Colon (tissue), 2 donors: ENCODE results near the gene CRTC1.
"Not testable (repeated sequence)": the region's sequence is repeated elsewhere in the genome, so short reads cannot be mapped to it uniquely, and the experiment has no call there.

Source experiments
- FAIRE-seq: peaks from 2 replicates; lab custom pipeline; 2012; peaks lifted over from hg19 to GRCh38; lab: Jason Lieb, UNC
- donor health status: control.
- donor health status: control.

Gene CRTC1

GRCh38 chr19:18730885-18731513, 47.5 kb downstream of the CRTC1 start:
- no peak for FAIRE-seq

- FAIRE-seq, result no peak
Measured at GRCh38 chr19:18731562-18732008, 48.1 kb downstream of the CRTC1 start.

- FAIRE-seq, result no peak
Measured at GRCh38 chr19:18733196-18733647, 49.7 kb downstream of the CRTC1 start.

GRCh38 chr19:18733762-18734332, 50.4 kb downstream of the CRTC1 start:
- FAIRE-seq, result not testable (repeated sequence)

GRCh38 chr19:18735324-18735723, 51.8 kb downstream of the CRTC1 start:
- no peak for FAIRE-seq

- FAIRE-seq, result no peak
Measured at GRCh38 chr19:18735752-18736151, 52.3 kb downstream of the CRTC1 start.

- FAIRE-seq, result no peak
Measured at GRCh38 chr19:18736415-18737336, 53.2 kb downstream of the CRTC1 start.

- no peak for FAIRE-seq
Measured at GRCh38 chr19:18737337-18737953, 54.0 kb downstream of the CRTC1 start.

GRCh38 chr19:18737954-18738351, 54.5 kb downstream of the CRTC1 start:
- no peak for FAIRE-seq

- no peak for FAIRE-seq
Measured at GRCh38 chr19:18738961-18739690, 55.6 kb downstream of the CRTC1 start.

- FAIRE-seq, result no peak
Measured at GRCh38 chr19:18741124-18742121, 57.9 kb downstream of the CRTC1 start.

- no peak for FAIRE-seq
Measured at GRCh38 chr19:18742324-18742723, 58.8 kb downstream of the CRTC1 start.

GRCh38 chr19:18742838-18743783, 59.6 kb downstream of the CRTC1 start:
- FAIRE-seq, result no peak

- no peak for FAIRE-seq
Measured at GRCh38 chr19:18743784-18744418, 60.4 kb downstream of the CRTC1 start.

GRCh38 chr19:18745012-18745735, 61.7 kb downstream of the CRTC1 start:
- no peak for FAIRE-seq

GRCh38 chr19:18745931-18746330, 62.5 kb downstream of the CRTC1 start:
- FAIRE-seq, result no peak

- FAIRE-seq, result no peak
Measured at GRCh38 chr19:18746401-18747325, 63.2 kb downstream of the CRTC1 start.
